ENCODE data around the gene OLFM1.

Gene OLFM1

DNA sequence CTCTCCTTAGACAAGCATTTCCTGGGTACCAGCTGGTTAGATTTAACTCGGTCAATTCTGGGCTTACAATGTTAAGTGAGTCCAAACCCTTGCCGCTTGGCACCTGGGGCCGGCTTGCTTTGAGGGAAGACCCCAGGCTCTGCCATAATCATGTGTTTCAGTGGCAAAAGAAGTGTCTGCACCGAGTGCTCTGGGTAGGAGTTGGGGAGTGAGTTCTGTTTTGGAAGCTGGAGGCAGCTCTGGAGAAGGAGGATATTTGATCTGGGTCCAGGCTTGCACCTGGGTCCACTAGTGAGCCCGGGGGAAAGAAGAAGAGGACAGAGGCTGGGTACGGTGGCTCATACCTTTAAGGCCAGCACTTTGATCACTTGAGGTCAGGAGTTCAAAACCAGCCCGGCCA is 8.4 kb upstream of the OLFM1 start:
- H3K4me3 ChIP-seq (ENCODE audit: low read depth, low read length): no peak overlapping the region
- TF ChIP-seq, protein P1, sequence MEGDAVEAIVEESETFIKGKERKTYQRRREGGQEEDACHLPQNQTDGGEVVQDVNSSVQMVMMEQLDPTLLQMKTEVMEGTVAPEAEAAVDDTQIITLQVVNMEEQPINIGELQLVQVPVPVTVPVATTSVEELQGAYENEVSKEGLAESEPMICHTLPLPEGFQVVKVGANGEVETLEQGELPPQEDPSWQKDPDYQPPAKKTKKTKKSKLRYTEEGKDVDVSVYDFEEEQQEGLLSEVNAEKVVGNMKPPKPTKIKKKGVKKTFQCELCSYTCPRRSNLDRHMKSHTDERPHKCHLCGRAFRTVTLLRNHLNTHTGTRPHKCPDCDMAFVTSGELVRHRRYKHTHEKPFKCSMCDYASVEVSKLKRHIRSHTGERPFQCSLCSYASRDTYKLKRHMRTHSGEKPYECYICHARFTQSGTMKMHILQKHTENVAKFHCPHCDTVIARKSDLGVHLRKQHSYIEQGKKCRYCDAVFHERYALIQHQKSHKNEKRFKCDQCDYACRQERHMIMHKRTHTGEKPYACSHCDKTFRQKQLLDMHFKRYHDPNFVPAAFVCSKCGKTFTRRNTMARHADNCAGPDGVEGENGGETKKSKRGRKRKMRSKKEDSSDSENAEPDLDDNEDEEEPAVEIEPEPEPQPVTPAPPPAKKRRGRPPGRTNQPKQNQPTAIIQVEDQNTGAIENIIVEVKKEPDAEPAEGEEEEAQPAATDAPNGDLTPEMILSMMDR (IDR thresholded peaks at IDR 0.05): no peak

DNA sequence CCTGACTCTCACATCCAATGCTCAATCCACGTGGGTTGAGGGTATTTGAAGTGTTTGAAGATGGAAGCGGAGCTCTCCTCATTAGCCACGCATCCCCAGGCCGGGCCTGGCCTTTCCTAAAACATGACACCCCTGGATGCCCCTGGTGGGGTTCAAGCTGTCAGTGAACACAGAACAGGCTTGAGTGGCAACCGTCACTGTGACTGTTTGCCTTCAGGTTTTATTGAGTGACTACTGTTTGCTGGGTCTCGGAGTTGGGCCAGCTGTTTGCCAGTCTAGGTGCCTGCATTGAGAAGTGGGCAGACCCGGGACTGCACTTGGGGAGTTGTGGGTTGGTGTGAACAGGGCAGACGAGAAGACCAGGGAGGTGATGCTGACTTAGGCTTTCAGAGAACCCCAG is 7.8 kb upstream of the OLFM1 start:
- no peaks in the 10 kb centered on the region for H3K36me3 ChIP-seq (ENCODE audit: control insufficient read depth, insufficient read depth, low read length)
- H3K4me1 ChIP-seq: no peaks in the 10 kb centered on the region
- no peaks in the 10 kb centered on the region for H3K27me3 ChIP-seq (ENCODE audit: control insufficient read depth, insufficient read depth, low read length)
- H3K27ac ChIP-seq: no peak overlapping the region
- no peak overlapping the region for H3K4me2 ChIP-seq (ENCODE audit: low read length)
- H3K9me3 ChIP-seq (ENCODE audit: control insufficient read depth, low read length): no peaks in the 10 kb centered on the region
- H3K9ac ChIP-seq: no peak overlapping the region
- no peaks in the 10 kb centered on the region for H3K79me2 ChIP-seq
- H3K4me3 ChIP-seq (ENCODE audit: low read depth, low read length): no peak overlapping the region
- H2AFZ ChIP-seq: no peak overlapping the region
- TF ChIP-seq, protein P1 (IDR thresholded peaks at IDR 0.05): no peak

More for the DNA sequence above, 8.4 kb upstream of the OLFM1 start:
- Histone ChIP-seq H3K9me3 (ENCODE audit: control insufficient read depth, low read length) (no peaks in the 10 kb centered on the region), H3K4me1 (no peaks in the 10 kb centered on the region), H3K27me3 (ENCODE audit: control insufficient read depth, insufficient read depth, low read length) (no peaks in the 10 kb centered on the region), H3K4me2 (ENCODE audit: low read length) (no peak overlapping the region), H3K79me2 (no peaks in the 10 kb centered on the region), H2AFZ (no peak overlapping the region), H3K36me3 (ENCODE audit: control insufficient read depth, insufficient read depth, low read length) (no peaks in the 10 kb centered on the region), H3K27ac (no peak overlapping the region), H3K9ac (no peak overlapping the region)

DNA sequence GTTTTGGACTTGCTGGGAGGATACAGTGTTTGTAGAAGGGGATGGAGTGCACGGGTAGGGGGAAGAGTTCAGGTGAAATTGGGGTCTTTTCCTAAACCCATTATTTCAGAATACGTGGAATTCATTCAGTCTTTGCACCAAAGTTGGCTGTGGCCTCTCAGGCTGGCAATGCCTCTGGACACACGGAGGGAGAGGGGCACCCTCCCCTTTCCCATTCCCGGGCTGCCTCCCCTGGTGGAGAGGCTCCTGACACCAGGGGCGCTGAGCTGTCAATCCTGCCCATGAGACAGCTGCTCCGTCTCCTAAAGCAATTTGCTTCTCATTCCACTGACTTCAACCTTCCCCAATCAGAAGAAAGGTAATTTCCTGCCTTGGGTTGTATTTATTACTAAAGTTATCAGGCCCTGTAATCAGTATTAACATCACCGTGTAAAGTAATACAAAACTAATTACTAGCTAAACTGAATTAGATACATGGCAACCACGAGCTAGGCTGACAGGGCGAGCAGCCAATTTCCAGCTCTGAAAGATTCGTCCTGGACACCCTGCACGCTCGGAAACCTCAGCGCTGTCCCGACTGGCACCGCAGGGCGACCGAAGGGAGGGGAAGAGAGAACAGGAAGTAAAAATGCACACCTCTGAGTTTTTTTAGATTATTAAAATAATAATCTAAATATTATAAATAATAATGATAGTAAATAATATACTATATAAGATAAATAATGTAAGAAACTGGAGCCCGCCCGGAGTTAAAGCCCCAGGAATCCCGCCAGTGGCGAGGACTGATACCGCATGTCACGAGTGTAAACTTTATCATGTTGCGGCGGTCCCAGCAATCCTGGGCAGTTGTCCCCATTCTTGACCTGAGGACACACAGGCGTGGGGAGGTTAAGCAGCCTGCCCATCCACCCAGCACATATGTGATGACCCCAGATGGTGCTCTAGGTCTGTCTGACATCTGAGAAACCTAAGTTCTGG is 6.9 kb upstream of the OLFM1 start:
- H3K27me3 ChIP-seq (ENCODE audit: control insufficient read depth, insufficient read depth, low read length): no peaks in the 10 kb centered on the region
- H3K79me2 ChIP-seq: no peaks in the 10 kb centered on the region
- no peak overlapping the region for H3K27ac ChIP-seq
- H3K4me1 ChIP-seq: no peaks in the 10 kb centered on the region
- H3K4me3 ChIP-seq (ENCODE audit: low read depth, low read length): no peak overlapping the region
- no peak overlapping the region for H3K4me2 ChIP-seq (ENCODE audit: low read length)
- no peaks in the 10 kb centered on the region for H3K9me3 ChIP-seq (ENCODE audit: control insufficient read depth, low read length)
- TF ChIP-seq, protein P1 (IDR thresholded peaks at IDR 0.05): no peak
- H2AFZ ChIP-seq: no peak overlapping the region
- no peaks in the 10 kb centered on the region for H3K36me3 ChIP-seq (ENCODE audit: control insufficient read depth, insufficient read depth, low read length)
- H3K9ac ChIP-seq: no peak overlapping the region

DNA sequence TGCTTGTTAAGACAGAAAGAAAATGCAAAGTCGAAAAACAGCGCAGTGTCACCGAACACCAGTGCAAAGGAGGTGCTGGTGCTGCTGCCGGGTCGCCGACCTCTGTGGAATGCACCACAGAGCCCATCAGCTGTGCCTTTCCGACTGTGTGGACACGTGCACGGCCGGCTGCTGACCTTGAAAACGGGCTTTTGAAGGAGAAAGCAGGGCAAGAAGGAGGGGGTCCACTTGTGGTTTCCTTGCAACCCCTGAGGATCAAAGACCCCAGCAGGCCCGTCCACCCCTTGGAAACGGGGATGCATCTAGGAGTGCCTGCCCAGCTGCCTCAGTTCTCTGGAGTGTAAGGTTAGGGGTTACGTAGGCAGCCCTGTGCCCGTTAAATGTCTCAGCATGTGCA is 6.2 kb upstream of the OLFM1 start:
- Histone ChIP-seq H2AFZ (no peak overlapping the region), H3K9me3 (ENCODE audit: control insufficient read depth, low read length) (no peaks in the 10 kb centered on the region), H3K79me2 (no peaks in the 10 kb centered on the region), H3K4me3 (ENCODE audit: low read depth, low read length) (no peak overlapping the region), H3K9ac (no peak overlapping the region), H3K36me3 (ENCODE audit: control insufficient read depth, insufficient read depth, low read length) (no peaks in the 10 kb centered on the region), H3K4me1 (no peaks in the 10 kb centered on the region), H3K27ac (no peak overlapping the region), H3K4me2 (ENCODE audit: low read length) (no peak overlapping the region), H3K27me3 (ENCODE audit: control insufficient read depth, insufficient read depth, low read length) (no peaks in the 10 kb centered on the region)
- TF ChIP-seq, protein P1 (IDR thresholded peaks at IDR 0.05): no peak
